PC-3 (cell line): Measurements from ENCODE around the gene NDUFV3. TPM values are rescaled to one million over a fixed set of nuclear protein-coding genes. Genes with fewer than 3 reads are reported as not detected.

Experiments
- ATAC-seq: fragments of 200-7000 bp; cut with Tn5 transposase; 2 replicates; pipeline ENCODE4 v1.9.1; 2020; ENCODE audit warnings: mild to moderate bottlenecking, moderate library complexity
- BruUV-seq: library from RNA; stranded (reverse); fragments of 400-500 nt; replicated peaks from 2 replicates; lab custom pipeline; 2021; lab: Mats Ljungman, UMichigan
- CTCF ChIA-PET: fragments of 300-600 bp; sonication (Branson Sonifier 250); formaldehyde crosslinking; loops from one replicate; lab custom pipeline; 2022; ENCODE audit warnings: antibody characterized with exemption; lab: Charles Lee
- POLR2A ChIA-PET: fragments of 300-600 bp; sonication (Branson Sonifier 250); formaldehyde crosslinking; loops from one replicate; lab custom pipeline; 2022; ENCODE audit warnings: antibody characterized with exemption; ENCODE audit not compliant: unreplicated experiment; lab: Charles Lee
- DNase-seq: peaks from one replicate; pipeline ENCODE4 v3.0.0-alpha.2; 2015
- H2AFZ ChIP-seq: fragments of 300-600 bp; sonication (generic); 2 replicates; pipeline ENCODE4 v1.6.0; 2016; ENCODE audit warnings: antibody characterized with exemption, low read length
- H3F3A ChIP-seq: fragments of 300-600 bp; sonication (generic); one replicate; pipeline ENCODE4 v1.6.0; 2017; ENCODE audit warnings: antibody characterized with exemption, low read length, control low read depth, mild to moderate bottlenecking; ENCODE audit not compliant: unreplicated experiment
- H3K27ac ChIP-seq: fragments of 300-600 bp; sonication (generic); 2 replicates; pipeline ENCODE4 v1.5.1; 2016; ENCODE audit warnings: mild to moderate bottlenecking, low read length
- H3K27me3 ChIP-seq: fragments of 300-600 bp; sonication (generic); 2 replicates; pipeline ENCODE4 v1.6.1; 2016; ENCODE audit warnings: low read length, mixed read lengths
- H3K36me3 ChIP-seq: fragments of 300-600 bp; sonication (generic); 2 replicates; pipeline ENCODE4 v1.6.1; 2016; ENCODE audit warnings: low read depth, mixed run types, low read length, mixed read lengths
- H3K4me1 ChIP-seq: fragments of 300-600 bp; sonication (generic); 2 replicates; pipeline ENCODE4 v1.5.1; 2016; ENCODE audit warnings: low read length; ENCODE audit not compliant: insufficient read depth
- H3K4me2 ChIP-seq: fragments of 300-600 bp; sonication (generic); 2 replicates; pipeline ENCODE4 v1.6.0; 2016; ENCODE audit warnings: low read length
- H3K4me3 ChIP-seq: fragments of 300-600 bp; sonication (generic); 2 replicates; pipeline ENCODE4 v1.5.1; 2016; ENCODE audit warnings: mild to moderate bottlenecking, low read length, mixed read lengths
- H3K79me2 ChIP-seq: fragments of 300-600 bp; sonication (generic); 2 replicates; pipeline ENCODE4 v1.6.1; 2017; ENCODE audit warnings: low read length, mixed read lengths
- H3K9ac ChIP-seq: fragments of 300-600 bp; sonication (generic); 2 replicates; pipeline ENCODE4 v1.6.0; 2016; ENCODE audit warnings: mild to moderate bottlenecking, low read length
- H3K9me2 ChIP-seq: fragments of 300-600 bp; sonication (generic); replicated peaks from 2 replicates; pipeline ENCODE4 v1.6.1; 2016; ENCODE audit warnings: mixed run types, low read length, mixed read lengths
- H3K9me3 ChIP-seq: fragments of 300-600 bp; sonication (generic); 2 replicates; pipeline ENCODE4 v1.6.1; 2016; ENCODE audit warnings: low read length, mixed read lengths
- H4K20me1 ChIP-seq: fragments of 300-600 bp; sonication (generic); 2 replicates; pipeline ENCODE4 v1.6.1; 2016; ENCODE audit warnings: low read length, mixed read lengths
- CTCF ChIP-seq: fragments of 300-600 bp; sonication (generic); conservative IDR thresholded peaks from 2 replicates; pipeline ENCODE4 v1.5.1; 2017; ENCODE audit warnings: antibody characterized with exemption, low read depth, mild to moderate bottlenecking, low read length
- EZH2 ChIP-seq: fragments of 300-600 bp; sonication (generic); IDR thresholded peaks from one replicate; pipeline ENCODE4 v1.6.1; 2017; ENCODE audit warnings: antibody characterized with exemption, mild to moderate bottlenecking, low read length; ENCODE audit not compliant: unreplicated experiment
- EZH2phosphoT487 ChIP-seq: fragments of 300-600 bp; sonication (generic); IDR thresholded peaks from 2 replicates; pipeline ENCODE4 v1.6.1; 2018; ENCODE audit warnings: mild to moderate bottlenecking, antibody characterized with exemption, low read length, borderline replicate concordance
- intact Hi-C: fragments of 100-400 bp; cut with micrococcal nuclease; formaldehyde crosslinking; loops from 2 replicates; pipeline ENCODE4 v1.9.0; 2023
- total RNA-seq: library from RNA; depleted of rRNA; stranded (reverse); fragments of >200 nt; gene quantifications from 2 replicates; pipeline ENCODE4 v1.2.3, GENCODE V29; 2014

NDUFV3 gene
- total RNA-seq, 1 experiment from 2014 or later: 61.6 TPM

DNA sequence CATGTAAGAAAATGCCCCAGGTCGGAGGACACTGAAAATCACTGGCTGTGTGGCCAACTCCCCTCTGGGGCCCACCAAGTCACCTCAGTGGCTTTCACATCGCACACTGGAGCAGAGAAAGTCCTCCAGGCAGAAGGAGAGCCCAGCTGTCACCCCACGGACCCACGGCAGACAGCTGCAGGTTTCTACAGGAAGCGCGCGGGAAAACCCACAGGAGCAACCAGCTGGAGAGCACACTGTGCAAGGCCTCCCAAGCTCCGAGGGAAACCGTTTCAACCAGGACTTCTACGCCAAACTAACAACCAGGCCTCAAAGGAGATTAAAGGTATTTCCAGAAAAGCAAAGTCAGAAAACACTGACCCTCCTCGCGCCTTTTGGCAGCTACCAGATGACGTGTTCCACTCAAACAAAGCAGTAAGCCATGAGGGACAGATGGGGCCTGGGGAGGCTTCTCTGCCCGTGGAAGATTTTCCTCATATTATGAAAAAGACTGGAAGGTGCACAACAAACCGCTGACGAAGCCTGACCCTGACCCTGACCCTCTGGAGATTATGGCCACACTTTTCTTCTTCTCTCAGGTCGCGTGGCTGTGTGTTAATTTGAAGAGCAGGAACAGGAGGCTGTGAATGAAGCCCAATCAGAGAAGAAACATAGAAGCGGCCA, 34.8 kb upstream of the NDUFV3 start:
- Histone ChIP-seq H3K36me3 (peaks cover 84% of the 10 kb centered on the region), H3K4me1 (no peaks in the 10 kb centered on the region), H3K4me3 (no peak overlapping the region), H3K9me2 (no peaks in the 10 kb centered on the region), H3F3A (no peaks in the 10 kb centered on the region), H3K9ac (no peak overlapping the region), H3K9me3 (no peaks in the 10 kb centered on the region), H3K4me2 (no peak overlapping the region), H2AFZ (no peak overlapping the region), H3K27ac (no peak overlapping the region), H4K20me1 (peaks cover 52% of the 10 kb centered on the region), H3K27me3 (no peaks in the 10 kb centered on the region), H3K79me2 (peaks cover 59% of the 10 kb centered on the region)
- no peak for ATAC-seq
- no peak for TF ChIP-seq EZH2phosphoT487
- TF ChIP-seq EZH2: no peak
- no peak for TF ChIP-seq CTCF
- no peak for DNase-seq
- no TSS peak for BruUV-seq
- CTCF ChIA-PET: no interaction called here
- intact Hi-C loops: no loop called here
- POLR2A ChIA-PET: no interaction called here

- Histone ChIP-seq H3K4me3 (no peak overlapping the region), H3F3A (no peaks in the 10 kb centered on the region), H3K9me2 (no peaks in the 10 kb centered on the region), H4K20me1 (peaks cover 56% of the 10 kb centered on the region), H3K4me1 (no peaks in the 10 kb centered on the region), H2AFZ (no peak overlapping the region), H3K9me3 (no peaks in the 10 kb centered on the region), H3K9ac (no peak overlapping the region), H3K36me3 (peaks cover 80% of the 10 kb centered on the region), H3K4me2 (no peak overlapping the region), H3K27ac (no peak overlapping the region), H3K27me3 (no peaks in the 10 kb centered on the region), H3K79me2 (peaks cover 66% of the 10 kb centered on the region)
- BruUV-seq: no TSS peak
- POLR2A ChIA-PET: no interaction called here
- ATAC-seq (no peak), DNase-seq (no peak)
- CTCF ChIA-PET: no interaction called here
- intact Hi-C loops: no loop called here
- no peak for TF ChIP-seq EZH2
- TF ChIP-seq CTCF: no peak
- TF ChIP-seq EZH2phosphoT487: no peak
Observed at GRCh38 chr21:42858957-42859890, 33.9 kb upstream of the NDUFV3 start.
